ENCODE data around the gene ATG13.
"Not testable (repeated sequence)": the region's sequence is repeated elsewhere in the genome, so short reads cannot be mapped to it uniquely, and the experiment has no call there.

The ATG13 gene

GRCh38 chr11:46617134-46617971 is at the start of gene ATG13, which contains the start of gene HARBI1:
TSS of gene ATG13 (plus strand) at chr11:46617553. CDS start at chr11:46644292, 26,739 bp downstream.
TSS of gene HARBI1 (minus strand) at chr11:46617227. CDS start at chr11:46616237, 990 bp downstream.
- DNase-seq (ENCODE audit: low spot score) = peak; percentile 87

GRCh38 chr11:46570790-46571398 is 46.5 kb upstream of the ATG13 start:
- no peak for DNase-seq (ENCODE audit: low spot score)

GRCh38 chr11:46574656-46575055 is 42.7 kb upstream of the ATG13 start:
- no peak for DNase-seq (ENCODE audit: low spot score)

- DNase-seq (ENCODE audit: low spot score) = no peak
Observed at GRCh38 chr11:46577058-46577457, 40.3 kb upstream of the ATG13 start.

- DNase-seq (ENCODE audit: low spot score) = no peak
Observed at GRCh38 chr11:46582588-46582987, 34.8 kb upstream of the ATG13 start.

GRCh38 chr11:46583513-46583912 is 33.8 kb upstream of the ATG13 start:
- DNase-seq (ENCODE audit: low spot score) = not testable (repeated sequence)

- DNase-seq (ENCODE audit: low spot score) = no peak
Observed at GRCh38 chr11:46588131-46588530, 29.2 kb upstream of the ATG13 start.

GRCh38 chr11:46588915-46589314 is 28.4 kb upstream of the ATG13 start:
- no peak for DNase-seq (ENCODE audit: low spot score)

GRCh38 chr11:46590740-46591605 is 26.4 kb upstream of the ATG13 start:
- no peak for DNase-seq (ENCODE audit: low spot score)

GRCh38 chr11:46593550-46594373 is 23.6 kb upstream of the ATG13 start, which contains the start of gene AMBRA1:
TSS of gene AMBRA1 (minus strand) at chr11:46594023. CDS start at chr11:46548380, 45,643 bp downstream.
- peak; percentile 92 for DNase-seq (ENCODE audit: low spot score)

- DNase-seq (ENCODE audit: low spot score) = no peak
Observed at GRCh38 chr11:46594374-46594700, 23.0 kb upstream of the ATG13 start.

- no peak for DNase-seq (ENCODE audit: low spot score)
Observed at GRCh38 chr11:46594785-46595184, 22.6 kb upstream of the ATG13 start.

- no peak for DNase-seq (ENCODE audit: low spot score)
Observed at GRCh38 chr11:46597155-46597554, 20.2 kb upstream of the ATG13 start.

GRCh38 chr11:46597609-46598219 is 19.6 kb upstream of the ATG13 start:
- DNase-seq (ENCODE audit: low spot score) = no peak

- no peak for DNase-seq (ENCODE audit: low spot score)
Observed at GRCh38 chr11:46599340-46600193, 17.8 kb upstream of the ATG13 start.

GRCh38 chr11:46600194-46600960 is 17.0 kb upstream of the ATG13 start:
- DNase-seq (ENCODE audit: low spot score) = no peak

GRCh38 chr11:46601129-46601528 is 16.2 kb upstream of the ATG13 start:
- no peak for DNase-seq (ENCODE audit: low spot score)

GRCh38 chr11:46603704-46604308 is 13.5 kb upstream of the ATG13 start:
- DNase-seq (ENCODE audit: low spot score) = no peak

GRCh38 chr11:46604796-46605195 is 12.6 kb upstream of the ATG13 start:
- DNase-seq (ENCODE audit: low spot score) = no peak
